HG03378 (cell line): ENCODE measurements around the gene TTC3.
"Not testable (repeated sequence)": the region's sequence is repeated elsewhere in the genome, so short reads cannot be mapped to it uniquely, and the experiment has no call there.

ENCODE experiments used
- ATAC-seq: cut with Tn5 transposase; IDR thresholded peaks from one replicate; pipeline ENCODE4 v1.9.1; 2021; ENCODE audit warnings: mild to moderate bottlenecking, moderate library complexity; ENCODE audit not compliant: unreplicated experiment

Gene TTC3, protein sequence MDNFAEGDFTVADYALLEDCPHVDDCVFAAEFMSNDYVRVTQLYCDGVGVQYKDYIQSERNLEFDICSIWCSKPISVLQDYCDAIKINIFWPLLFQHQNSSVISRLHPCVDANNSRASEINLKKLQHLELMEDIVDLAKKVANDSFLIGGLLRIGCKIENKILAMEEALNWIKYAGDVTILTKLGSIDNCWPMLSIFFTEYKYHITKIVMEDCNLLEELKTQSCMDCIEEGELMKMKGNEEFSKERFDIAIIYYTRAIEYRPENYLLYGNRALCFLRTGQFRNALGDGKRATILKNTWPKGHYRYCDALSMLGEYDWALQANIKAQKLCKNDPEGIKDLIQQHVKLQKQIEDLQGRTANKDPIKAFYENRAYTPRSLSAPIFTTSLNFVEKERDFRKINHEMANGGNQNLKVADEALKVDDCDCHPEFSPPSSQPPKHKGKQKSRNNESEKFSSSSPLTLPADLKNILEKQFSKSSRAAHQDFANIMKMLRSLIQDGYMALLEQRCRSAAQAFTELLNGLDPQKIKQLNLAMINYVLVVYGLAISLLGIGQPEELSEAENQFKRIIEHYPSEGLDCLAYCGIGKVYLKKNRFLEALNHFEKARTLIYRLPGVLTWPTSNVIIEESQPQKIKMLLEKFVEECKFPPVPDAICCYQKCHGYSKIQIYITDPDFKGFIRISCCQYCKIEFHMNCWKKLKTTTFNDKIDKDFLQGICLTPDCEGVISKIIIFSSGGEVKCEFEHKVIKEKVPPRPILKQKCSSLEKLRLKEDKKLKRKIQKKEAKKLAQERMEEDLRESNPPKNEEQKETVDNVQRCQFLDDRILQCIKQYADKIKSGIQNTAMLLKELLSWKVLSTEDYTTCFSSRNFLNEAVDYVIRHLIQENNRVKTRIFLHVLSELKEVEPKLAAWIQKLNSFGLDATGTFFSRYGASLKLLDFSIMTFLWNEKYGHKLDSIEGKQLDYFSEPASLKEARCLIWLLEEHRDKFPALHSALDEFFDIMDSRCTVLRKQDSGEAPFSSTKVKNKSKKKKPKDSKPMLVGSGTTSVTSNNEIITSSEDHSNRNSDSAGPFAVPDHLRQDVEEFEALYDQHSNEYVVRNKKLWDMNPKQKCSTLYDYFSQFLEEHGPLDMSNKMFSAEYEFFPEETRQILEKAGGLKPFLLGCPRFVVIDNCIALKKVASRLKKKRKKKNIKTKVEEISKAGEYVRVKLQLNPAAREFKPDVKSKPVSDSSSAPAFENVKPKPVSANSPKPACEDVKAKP (N-terminal part only)

DNA sequence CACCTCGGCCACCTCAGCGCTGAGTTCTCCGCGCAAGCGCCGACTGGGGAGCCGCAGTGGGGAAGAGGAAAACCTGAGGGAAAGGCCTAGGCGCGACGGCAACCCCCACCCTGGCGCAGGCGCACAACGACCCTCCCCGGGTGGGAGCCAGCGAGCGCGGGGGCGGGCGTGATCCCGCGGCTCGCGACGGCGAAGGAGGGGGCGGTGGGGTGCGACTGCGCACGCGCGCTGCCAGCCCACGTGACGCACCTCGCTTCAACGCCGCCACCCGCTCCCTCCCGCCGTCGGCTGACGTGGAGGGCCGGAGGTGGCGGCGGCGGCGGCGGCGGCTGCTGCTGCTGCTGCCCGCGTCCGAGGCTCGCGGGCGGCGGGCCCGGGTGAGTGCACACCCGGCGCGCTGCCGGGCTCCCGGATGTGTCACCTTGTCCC, at the start of gene TTC3, which contains the start of gene PIGP:
Gene TTC3, plus strand, starts transcription at position 267 of the 429 bp plus-strand sequence. CDS start 14,004 bp downstream, outside the sequence.
Gene PIGP, minus strand, starts transcription at position 84 of the 429 bp plus-strand sequence. CDS start 556 bp downstream, outside the sequence.
- peak; percentile 32 for ATAC-seq

DNA sequence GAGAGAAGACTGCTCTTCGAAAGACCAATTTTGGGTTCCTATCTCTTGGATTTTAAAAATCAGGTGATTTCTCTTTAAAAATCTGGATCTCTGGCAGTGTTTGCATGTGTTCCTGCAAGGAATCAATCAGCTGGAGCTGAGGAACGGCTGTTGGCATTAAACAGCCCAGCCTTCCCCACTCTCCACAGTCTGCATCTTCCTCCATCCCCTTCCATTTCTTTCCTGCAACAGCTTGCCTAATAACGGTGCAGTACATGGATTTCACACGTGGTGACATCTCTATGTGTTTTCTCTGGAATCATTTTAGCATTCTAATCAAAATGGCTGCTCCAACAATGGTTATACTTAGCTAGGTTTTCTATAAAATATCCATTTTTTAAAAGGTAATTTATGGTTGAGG, 46.6 kb upstream of the TTC3 start:
- ATAC-seq, result no peak

DNA sequence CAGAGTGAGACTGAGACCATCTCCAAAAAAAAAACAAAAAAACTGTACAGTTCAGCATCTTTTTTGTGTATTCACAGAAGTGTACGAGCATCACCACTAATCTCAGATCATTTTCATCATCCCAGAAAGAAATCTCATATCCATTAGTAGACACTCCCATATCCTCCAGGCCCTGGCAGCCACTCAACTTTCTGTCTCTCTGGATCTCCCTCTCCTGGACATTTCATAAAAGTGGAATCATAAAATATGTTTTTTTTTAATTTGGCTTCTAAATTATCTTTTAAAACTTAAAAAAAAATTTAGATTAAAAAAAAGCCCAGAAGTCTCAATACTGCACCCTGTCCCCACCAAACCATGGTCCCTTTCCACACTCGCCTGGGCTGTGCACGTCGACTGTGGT, 44.5 kb upstream of the TTC3 start:
- ATAC-seq, result no peak

DNA sequence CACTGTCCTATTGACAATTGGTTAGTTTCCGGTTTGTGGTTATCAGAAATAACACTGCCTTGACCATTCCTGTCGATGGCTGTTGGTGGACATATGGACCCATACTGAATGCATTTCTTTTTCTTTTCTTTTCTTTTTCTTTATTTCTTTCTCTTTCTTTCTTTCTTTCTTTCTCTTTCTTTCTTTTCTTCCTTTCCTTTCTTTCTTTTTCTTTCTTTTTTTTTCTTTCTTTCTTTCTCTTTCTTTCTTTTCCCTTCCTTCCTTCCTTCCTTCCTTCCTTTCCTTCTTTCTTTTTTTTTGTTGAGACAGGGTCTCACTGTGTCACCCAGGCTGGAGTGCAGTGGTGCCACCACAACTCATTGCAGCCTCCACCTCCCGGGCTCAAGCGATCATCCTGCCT, 42.2 kb upstream of the TTC3 start:
- ATAC-seq, result no peak

DNA sequence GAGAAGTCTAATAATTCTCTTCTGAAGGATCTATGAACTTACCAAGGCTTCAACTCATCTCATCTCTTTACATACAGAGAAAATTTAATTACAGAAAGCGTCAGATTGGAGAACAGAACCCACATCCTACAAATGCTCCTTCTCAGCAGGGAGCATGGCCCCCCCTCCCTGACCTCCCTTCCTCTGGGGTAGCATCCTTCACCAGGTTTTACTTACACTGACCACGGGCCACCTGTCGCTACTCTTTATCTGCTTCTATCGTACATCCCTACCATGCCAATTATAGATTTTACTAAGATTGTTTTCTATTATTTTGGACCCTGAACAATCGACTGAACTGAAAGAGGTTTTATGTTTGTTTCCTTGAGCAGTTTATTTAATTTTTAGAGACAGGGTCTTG, 40.8 kb upstream of the TTC3 start:
- ATAC-seq, result no peak

DNA sequence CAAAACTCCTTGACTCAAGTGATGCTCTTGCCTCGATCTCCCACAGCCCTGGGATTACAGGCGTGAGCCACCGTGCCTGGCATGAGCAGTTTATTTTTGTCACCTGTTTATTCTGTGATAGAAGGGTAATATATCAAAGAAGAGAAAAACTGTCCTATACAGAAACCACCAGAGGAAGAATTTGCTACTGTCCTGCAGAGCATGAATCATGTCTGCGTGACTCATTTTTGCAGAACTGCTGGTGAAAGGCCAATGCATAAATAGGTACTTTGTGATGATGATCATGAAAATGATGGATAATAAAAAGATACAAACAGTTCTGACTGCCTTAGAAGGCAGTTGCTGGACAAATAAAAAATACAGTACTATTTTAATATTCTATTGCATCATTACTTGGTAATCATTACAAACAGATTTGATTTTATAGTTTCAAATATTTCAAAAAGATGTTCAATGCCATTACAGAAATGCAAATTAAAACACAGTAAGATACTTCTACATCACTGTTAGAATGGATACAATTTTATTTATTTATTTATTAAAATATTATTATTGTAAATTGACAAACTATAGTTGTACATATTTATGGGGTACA, 40.1 kb upstream of the TTC3 start:
- ATAC-seq, result no peak

DNA sequence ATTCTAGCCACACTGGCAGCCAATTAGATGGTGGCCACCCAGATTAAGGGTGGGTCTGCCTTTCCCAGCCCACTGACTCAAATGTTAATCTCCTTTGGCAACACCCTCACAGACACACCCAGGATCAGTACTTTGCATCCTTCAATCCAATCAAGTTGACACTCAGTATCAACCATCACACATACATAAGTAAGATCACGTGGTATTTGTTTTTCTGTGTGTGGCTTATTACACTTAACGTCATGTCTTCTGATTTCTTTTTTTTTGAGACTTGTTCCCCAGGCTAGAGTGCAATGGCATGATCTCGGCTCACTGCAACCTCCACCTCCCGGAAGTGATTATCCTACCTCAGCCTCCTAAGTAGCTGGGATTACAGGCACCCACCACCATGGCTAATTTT, 38.7 kb upstream of the TTC3 start:
- ATAC-seq, result not testable (repeated sequence)

DNA sequence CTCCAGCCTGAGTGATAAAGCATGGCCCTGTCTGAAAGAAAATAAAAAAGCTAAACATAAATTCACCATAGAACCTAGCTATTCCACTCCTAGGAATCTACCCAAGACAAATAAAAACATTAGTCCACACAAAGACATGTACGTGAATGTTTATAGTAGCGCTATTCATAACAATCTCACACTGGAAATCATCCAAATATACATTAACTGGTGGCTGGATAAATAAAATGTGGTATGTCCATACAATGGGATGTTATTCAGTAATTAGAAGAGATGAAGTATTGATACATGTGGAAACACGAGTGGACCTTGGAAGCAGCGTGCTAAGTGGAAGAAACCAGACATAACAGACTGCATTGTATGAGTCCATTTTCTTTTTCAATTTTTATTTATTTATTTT, 36.9 kb upstream of the TTC3 start:
- no peak for ATAC-seq

DNA sequence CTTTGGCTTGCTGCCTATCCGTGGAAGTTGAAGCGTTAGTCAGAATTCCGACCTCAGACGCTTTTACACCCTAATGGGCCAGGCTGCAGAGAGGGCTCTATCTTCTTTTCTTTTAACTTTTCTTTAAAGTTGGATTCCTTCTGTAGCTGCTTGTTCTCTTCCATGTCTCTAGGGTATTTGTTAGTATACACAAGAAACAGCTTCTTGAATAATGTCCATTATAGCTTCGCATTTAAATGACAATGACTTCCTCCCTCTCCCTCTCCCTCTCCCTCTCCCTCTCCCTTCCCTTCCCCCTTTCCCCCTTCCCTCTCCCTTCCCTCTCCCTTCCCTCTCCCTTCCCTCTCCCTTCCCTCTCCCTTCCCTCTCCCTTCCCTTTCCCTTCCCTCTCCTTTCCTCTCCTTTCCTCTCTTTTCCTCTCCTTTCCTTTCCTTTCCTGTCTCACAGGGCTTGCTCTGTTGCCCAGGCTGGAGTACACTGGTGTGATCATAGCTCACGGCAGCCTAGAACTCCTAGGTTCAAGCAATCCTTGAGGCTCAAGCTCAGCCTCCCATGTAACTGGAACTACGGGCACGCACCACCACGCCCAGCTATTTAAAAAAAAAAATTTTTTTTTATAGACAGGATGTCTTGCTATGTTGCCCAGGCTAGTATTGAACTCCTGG, 33.5 kb upstream of the TTC3 start:
- ATAC-seq, result no peak

DNA sequence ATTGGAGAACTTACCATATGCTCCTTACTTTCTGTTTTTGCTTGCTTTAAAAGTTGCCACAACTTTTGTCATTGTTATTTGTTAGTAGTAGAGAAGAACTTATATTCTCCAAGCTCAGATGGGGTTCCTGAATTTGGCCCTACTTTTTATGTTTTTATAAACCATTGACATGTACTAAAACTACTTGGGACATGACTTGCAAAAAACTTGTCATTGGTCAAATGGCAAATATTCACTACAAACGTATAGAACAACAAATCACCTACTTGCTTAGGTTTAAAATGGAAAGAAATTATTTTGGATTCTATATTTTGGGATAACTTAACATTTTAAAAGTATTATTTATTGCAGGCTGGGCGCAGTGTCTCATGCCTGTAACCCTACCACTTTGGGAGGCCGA, 32.8 kb upstream of the TTC3 start:
- no peak for ATAC-seq

DNA sequence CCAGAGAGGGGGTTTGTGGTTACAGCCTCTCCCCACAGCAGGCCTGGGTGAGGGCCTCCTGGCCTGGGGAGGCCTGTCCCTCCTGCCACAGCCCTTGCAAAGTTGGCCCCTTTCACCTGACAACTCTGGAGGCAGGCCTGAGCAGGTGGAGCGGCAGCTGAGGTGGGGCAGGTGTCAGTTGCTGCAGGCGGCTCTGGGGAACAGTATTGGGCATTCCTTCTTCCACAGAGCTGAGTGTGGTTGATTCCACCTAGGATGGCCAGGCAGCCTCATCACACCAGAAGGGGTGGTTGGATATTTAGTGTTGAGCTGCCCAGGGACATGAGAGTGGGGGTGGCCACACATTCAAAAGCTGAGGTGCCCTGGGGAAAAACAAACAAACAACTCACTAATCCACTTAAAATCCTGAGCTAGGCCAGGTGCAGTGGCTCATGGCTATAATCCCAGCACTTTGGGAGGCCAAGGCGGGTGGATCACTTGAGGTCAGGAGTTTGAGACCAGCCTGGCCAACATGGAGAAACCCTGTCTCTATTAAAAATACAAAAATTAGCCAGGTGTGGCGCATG, 31.3 kb upstream of the TTC3 start:
- ATAC-seq, result no peak

DNA sequence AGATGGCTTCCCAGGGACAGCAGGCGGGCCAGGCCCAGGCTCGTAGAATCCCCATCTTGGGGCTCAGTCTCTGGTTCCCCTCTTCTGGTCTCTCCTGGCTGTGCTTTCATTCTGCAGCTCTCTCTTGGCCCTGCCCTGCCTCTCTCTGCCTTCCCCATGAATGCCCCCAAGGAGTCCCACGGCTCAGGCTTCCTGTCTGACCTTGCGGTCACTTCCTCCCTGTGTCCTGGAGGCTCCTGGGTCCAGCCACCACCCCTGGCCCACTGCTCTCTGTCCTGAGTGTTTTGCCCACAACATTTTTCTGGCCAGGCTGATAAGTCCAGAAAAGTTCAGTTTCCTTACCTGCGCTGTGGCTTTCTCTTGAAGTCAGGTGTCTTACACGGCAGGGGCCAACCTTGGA, 29.2 kb upstream of the TTC3 start:
- ATAC-seq, result no peak

DNA sequence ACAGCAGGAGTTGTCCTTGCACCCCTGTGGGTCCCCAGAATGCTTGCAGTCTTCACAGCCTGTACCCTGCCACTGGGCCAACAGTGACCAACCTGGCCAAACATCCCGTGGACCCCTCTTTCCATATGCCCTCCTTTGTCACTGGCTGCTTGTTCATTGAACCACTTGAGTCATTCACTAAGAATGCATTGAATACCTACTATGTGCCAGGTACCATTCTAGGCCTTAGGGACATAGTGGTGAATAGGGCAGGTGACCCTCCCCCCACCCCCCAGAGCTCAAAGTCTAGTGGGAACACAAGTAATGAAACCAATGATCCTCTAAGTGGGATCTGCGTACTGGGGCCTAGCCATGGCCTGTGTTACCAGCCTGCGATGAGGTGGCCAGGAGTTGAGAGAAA, 28.4 kb upstream of the TTC3 start:
- ATAC-seq, result no peak

DNA sequence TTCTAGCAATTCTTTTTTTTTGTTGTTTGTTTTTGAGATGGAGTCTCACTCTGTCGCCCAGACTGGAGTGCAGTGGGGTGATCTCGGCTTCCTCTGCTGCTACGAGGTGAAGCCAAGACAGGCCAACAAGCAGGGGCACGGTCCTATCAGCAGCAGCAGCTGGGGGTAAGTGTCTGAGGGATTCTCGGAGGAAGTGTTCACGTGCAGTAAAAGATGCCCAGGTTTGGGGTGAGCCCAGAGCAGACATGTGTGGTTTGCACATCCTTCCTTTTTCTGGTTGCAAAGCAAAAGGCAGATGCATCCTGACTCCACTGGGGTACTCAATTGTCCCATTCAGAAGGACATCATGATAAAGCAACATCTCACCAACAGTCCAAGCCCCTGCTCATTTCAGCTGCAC, 27.9 kb upstream of the TTC3 start:
- no peak for ATAC-seq

DNA sequence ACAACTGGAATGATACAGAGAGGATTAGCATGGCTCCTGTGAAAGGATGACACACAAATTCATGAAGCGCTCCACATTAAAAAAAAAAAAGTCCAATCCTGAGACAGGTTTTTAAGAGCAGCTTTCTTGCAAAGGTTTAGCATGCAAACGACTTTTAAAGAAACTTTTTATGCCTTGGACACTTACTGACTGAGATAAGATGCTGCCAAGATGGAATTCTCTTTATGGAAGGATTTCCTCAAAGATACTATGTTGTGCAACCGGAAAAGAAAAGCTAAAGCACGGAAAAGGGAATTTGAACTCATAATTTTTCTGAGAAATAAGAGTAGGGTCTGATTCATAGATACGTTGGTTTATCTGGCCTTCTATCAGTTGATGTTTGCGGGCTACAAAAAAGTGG, 27.5 kb upstream of the TTC3 start:
- no peak for ATAC-seq

DNA sequence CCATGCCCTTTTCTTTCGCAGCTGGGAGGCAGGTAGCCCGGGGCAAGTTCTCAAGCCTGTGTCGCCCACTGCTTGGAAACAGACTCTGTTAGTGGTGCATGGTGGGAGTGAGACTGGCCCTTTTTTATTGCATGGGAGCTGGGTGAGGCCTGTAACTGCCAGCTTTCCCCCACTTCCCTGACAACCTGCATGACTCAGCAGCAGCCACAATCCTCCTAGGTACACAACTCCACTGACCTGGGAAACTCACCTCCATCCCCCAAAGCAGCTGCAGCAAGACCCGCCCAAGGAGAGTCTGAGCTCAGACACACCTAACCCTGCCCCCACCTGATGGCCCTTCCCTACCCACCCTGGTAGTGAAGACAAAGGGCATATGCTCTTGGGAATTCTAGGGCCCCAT, 26.0 kb upstream of the TTC3 start:
- no peak for ATAC-seq

DNA sequence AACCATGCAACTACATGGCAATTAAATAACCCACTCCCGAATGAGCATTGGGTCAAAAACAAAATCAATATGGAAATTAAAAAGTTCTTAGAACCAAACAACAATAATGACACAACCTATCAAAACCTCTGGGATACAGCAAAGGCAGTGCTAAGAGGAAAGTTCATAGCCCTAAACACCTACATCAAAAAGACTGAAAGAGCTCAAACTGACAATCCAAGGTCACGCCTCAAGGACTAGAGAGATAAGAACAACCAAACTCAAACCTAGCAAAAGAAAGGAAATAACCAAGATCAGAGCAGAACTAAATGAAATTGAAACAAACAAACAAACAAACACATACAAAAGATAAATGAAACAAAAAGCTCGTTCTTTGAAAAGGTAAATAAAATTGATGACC, 23.3 kb upstream of the TTC3 start:
- not testable (repeated sequence) for ATAC-seq

DNA sequence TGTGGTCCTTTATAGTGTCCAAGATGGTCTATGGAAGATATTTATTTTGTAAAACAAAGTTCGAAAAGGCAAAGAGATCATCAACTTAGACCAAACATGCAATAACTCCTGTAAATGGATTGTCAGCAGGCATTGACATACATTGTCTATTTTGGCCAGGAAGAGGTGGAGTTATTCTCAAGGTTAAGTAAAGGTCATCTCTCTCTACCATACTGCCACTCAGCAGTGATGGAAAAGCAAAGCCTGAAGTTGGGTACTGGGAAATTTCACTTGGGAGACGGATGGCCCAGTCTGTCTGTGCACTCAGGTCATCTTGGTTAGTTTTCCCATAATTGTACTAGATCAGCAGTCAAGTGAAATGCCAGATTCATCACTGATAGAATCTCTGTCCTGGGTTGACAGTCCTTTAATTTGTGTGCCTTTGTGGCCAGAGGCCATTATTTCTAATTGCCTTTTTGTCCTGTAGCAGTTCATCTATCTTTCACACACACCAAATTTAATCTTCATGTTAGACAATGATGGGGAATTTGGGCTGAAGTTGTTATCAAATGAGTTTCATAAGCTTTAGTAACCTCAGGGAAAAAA, 17.7 kb upstream of the TTC3 start:
- no peak for ATAC-seq

DNA sequence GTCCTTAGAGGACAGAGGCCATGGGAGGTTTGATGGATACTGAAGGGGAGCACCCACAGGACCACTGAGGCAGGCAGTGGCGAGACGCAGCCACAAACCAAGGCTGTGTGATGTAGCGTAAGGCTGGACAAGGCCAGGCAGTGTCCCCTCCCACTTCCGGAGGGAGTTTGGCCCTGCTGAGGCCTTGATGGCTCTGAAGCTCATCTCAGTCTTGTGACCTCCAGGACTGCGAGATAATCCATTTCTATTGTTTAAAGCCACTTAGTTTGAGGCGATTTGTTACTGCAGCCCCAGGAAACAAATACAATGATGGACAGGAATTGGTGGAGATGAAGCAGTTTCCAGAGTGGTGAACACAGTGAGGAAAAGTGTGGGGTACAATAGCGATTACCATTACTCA, 15.4 kb upstream of the TTC3 start:
- ATAC-seq, result no peak
